ENCODE results near the gene PDE4D. TPM values are rescaled to one million over a fixed set of nuclear protein-coding genes. Genes with fewer than 3 reads are reported as not detected.

Gene PDE4D
- total and polyA plus RNA-seq, 11 donors = 5.2 to 68.3 (median 42.1) TPM

DNA sequence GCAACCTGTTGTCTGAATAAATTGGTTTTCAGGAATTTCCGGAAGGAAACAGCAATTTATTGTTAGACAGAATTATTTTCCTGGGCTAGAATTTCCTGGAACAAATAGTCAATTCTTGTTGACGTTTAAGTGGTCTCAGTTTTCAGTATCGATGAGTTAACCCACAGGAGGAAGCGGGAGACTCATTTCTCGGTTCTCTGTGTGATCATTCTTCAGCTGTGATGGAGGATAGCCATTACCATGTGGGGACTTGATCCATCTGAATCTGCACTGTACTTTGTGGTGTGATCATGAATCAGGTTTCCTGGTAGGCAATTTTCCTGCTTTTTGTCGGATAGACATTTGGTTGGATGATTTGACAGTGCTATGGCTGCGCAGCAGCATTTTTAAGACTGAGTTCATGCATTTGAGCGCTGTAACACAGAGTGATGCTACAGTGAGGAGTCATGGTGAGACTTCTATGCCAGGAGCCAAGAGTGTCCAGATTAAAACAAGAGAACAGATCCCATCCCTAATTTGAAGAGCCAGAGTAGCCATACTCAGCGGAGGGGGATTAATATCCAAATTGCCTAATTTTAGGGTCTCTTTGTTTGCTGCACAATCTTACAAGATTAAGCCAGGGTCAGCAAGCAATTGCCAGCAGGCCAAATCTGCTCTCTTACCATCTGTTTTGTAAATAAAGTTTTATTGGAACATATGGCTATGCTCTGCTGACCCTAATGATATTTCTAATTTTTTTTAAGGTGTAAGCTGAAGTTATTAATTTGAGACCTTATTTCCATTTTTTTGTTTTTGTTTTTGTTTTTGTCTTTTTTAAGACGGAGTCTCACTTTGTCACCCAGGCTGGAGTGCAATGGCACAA lies 954.7 kb downstream of the PDE4D start:
- Histone ChIP-seq H3K27me3 (no peaks in the 10 kb centered on the region), H3K4me3 (no peak overlapping the region), H3K27ac (no peak overlapping the region), H3K9me3 (no peaks in the 10 kb centered on the region), H3K36me3 (no peaks in the 10 kb centered on the region), H3K4me1 (peaks cover 0 to 10% (median 3%) of the 10 kb centered on the region in 12 donors)
- TF ChIP-seq POLR2A (IDR thresholded peaks at IDR 0.05) (no peak), CTCF (IDR thresholded peaks at IDR 0.05) (no peak)
- intact Hi-C loops (cut with DNase I) = loop anchor here in 1 of 10 donors (5.0 kb wide), 1 partner anchor 39 kb away; no protein-coding TSS in a partner anchor
- ATAC-seq (no peak), DNase-seq (no peak)
- WGBS, 4 donors = 88 to 93% (median 90%) methylated on average over 10 of the region's 10 CpGs

- Histone ChIP-seq H3K9me3 (no peaks in the 10 kb centered on the region), H3K36me3 (no peaks in the 10 kb centered on the region), H3K4me3 (peak overlapping the region in 1 of 12 donors; percentile 13), H3K4me1 (peaks cover 0 to 10% (median 3%) of the 10 kb centered on the region in 12 donors), H3K27ac (no peak overlapping the region), H3K27me3 (peaks cover 0 to 3% (median 0%) of the 10 kb centered on the region in 9 donors)
- DNase-seq (no peak), ATAC-seq (no peak)
- intact Hi-C loops (cut with DNase I) = loop anchor here in 1 of 10 donors (5.0 kb wide), 1 partner anchor 40 kb away; no protein-coding TSS in a partner anchor
- WGBS, 4 donors = 85 to 92% (median 89%) methylated on average over 9 to 14 of the region's 19 CpGs
- TF ChIP-seq CTCF (IDR thresholded peaks at IDR 0.05) (no peak), POLR2A (IDR thresholded peaks at IDR 0.05) (no peak)
Observed at GRCh38 chr5:58937031-58937681, 956.4 kb downstream of the PDE4D start.

DNA sequence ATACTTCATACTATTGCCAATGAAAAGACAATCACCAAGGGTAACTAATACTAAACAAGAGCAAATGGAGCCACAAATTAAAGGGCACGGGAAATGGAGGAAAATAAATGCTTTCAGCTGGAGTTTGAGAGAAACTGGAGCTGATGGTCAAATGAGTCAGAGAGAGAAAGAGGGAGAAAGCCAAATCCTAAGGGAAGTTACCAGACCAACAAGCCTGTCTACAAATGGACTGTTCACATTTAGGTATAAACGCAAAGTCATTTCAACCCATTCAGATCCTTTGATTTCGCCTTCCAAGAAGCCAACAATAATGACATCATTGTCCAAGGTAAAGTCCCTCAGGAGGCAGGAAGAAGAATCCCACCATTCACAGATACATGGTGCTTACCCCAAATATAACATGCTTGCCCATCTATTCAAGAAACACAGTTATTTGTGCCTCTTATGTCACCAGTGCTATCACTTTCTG lies 958.9 kb downstream of the PDE4D start:
- no peak for TF ChIP-seq CTCF (IDR thresholded peaks at IDR 0.05)
- no peak for TF ChIP-seq POLR2A (IDR thresholded peaks at IDR 0.05)
- no peak overlapping the region for H3K27ac ChIP-seq
- 50 to 80% (median 74%) methylated on average over 3 of the region's 3 CpGs for WGBS, 4 donors
- intact Hi-C loops (cut with DNase I) = loop anchor here in 1 of 10 donors (5.0 kb wide), 1 partner anchor 43 kb away; no protein-coding TSS in a partner anchor
- DNase-seq (no peak), ATAC-seq (no peak)
- H3K36me3 ChIP-seq = no peaks in the 10 kb centered on the region
- peaks cover 0 to 6% (median 0%) of the 10 kb centered on the region in 12 donors for H3K4me1 ChIP-seq
- peaks cover 0 to 3% (median 0%) of the 10 kb centered on the region in 9 donors for H3K27me3 ChIP-seq
- no peak overlapping the region for H3K4me3 ChIP-seq
- no peaks in the 10 kb centered on the region for H3K9me3 ChIP-seq

All from heart left ventricle (tissue), 16 donors.